ENCODE results near the gene RIIAD1.

The RIIAD1 gene

DNA sequence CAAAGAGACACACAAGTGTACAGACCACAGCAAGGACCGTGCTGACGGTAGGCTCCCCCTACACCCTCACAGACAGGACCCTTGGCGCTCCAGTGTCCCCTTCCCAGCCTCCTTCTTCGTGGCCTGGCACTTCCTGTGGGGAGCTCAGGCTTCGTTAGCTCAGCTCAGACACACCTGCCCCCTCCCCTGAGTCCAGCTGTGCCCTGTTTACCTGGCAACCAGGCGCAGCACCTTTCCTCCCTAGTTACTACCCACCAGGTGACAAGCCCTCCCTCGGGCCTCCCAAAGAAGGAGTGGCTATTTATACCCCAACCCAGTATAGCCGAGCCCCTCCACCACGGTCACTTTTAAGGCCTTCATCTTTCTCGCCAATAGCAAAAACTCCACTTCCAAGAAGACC, 9.4 kb upstream of the RIIAD1 start:
- TF ChIP-seq, protein P1, sequence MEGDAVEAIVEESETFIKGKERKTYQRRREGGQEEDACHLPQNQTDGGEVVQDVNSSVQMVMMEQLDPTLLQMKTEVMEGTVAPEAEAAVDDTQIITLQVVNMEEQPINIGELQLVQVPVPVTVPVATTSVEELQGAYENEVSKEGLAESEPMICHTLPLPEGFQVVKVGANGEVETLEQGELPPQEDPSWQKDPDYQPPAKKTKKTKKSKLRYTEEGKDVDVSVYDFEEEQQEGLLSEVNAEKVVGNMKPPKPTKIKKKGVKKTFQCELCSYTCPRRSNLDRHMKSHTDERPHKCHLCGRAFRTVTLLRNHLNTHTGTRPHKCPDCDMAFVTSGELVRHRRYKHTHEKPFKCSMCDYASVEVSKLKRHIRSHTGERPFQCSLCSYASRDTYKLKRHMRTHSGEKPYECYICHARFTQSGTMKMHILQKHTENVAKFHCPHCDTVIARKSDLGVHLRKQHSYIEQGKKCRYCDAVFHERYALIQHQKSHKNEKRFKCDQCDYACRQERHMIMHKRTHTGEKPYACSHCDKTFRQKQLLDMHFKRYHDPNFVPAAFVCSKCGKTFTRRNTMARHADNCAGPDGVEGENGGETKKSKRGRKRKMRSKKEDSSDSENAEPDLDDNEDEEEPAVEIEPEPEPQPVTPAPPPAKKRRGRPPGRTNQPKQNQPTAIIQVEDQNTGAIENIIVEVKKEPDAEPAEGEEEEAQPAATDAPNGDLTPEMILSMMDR (IDR thresholded peaks at IDR 0.05): no peak
- no peak for DNase-seq
- Mint-ChIP-seq H3K9me3 (no peaks in the 10 kb centered on the region), H3K36me3 (ENCODE audit: low read depth) (no peaks in the 10 kb centered on the region), H3K27ac (no peak overlapping the region), H3K27me3 (ENCODE audit: low read depth, poor library complexity) (peaks cover 27% of the 10 kb centered on the region), H3K4me3 (no peak overlapping the region), H3K4me1 (peaks cover 11% of the 10 kb centered on the region)

DNA sequence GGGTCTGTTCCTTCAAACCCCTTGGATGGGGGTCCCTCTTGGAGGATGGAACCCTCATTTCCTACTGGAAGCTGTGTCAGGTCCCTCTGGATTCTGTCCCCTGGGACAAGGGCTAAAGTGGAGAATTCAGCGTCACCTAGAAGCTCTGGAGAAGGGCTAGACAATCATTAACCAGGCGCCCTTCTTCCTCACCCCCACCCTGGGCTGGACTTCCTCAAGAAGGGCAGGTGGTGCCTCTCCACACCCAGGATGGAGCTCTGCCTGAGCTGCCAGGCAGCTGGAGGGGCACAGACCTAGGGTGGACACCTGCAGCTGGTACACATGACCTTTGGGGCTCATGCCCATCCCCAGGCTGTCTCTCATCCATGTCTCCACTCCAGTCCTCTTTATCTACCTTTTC, 8.3 kb upstream of the RIIAD1 start:
- Mint-ChIP-seq H3K27me3 (ENCODE audit: low read depth, poor library complexity) (peaks cover 38% of the 10 kb centered on the region), H3K4me1 (peaks cover 19% of the 10 kb centered on the region), H3K4me3 (no peak overlapping the region), H3K27ac (no peak overlapping the region), H3K36me3 (ENCODE audit: low read depth) (no peaks in the 10 kb centered on the region), H3K9me3 (no peaks in the 10 kb centered on the region)
- DNase-seq: no peak
- TF ChIP-seq, protein P1 (IDR thresholded peaks at IDR 0.05): no peak

DNA sequence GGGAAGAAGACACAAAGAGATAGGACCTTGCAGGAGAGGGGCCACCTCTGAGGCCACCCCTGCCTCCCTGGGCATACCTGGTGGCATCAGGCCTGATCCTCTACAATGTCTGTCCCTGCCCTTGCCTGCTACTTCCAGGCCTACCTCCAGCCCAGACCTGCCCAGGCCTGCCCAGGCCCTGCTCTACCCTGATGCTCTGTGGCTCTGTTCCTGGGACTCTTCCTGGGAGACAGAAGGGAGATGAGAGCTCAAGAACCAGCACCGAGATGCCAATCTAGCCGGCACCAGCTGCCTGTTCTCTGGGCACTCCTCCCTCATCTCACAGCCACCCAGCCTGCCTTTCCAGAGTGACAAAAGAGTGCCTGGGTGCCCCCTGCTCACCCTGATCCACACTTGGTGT, 7.4 kb upstream of the RIIAD1 start:
- H3K4me1 Mint-ChIP-seq: peaks cover 19% of the 10 kb centered on the region
- TF ChIP-seq, protein P1 (IDR thresholded peaks at IDR 0.05): no peak

DNA sequence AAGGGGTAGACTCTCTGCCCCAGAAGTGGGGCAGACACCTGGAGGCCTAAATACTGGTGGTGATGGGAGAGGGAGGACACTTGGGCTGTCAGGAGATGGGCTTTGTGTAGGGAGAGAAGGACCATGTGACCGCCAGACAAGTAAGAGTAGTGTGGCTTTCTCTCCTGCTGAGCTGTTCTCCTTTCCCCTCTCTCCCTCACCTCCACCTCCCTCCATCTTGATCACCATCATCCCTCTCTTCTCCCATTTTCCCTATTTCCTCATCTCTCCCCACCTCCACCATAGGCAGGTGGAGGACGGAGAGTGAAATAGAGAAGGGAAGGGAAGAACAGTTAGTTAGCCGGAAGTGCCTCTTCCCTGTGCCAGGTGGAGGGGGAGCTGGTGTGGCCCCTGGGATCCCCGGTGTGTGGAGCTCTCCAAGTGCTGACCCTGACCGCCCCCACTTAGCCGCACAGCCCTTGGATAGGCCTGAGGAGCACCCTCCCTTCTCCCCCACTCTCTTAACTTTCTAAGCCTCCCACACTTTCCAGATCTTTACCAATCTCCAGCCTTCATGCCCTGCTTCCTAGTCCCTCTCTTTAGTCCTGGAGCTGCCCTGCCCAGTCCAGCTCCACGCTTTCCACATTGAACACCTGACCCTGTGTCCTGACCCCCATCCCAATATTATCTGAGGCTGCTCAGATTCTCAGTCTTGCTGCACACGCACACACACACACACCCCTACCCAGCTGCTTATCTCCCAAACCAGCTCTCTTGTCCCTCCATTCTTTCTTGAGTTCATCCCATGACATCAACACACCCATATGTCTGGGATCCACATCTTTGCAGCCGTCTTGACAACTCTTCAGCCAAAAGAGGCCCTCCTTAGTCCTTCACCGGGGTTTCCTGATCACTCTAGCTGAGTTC, 6.2 kb upstream of the RIIAD1 start:
- no peak for DNase-seq
- Mint-ChIP-seq H3K27ac (no peak overlapping the region), H3K4me3 (no peak overlapping the region), H3K36me3 (ENCODE audit: low read depth) (no peaks in the 10 kb centered on the region), H3K9me3 (no peaks in the 10 kb centered on the region), H3K4me1 (peaks cover 19% of the 10 kb centered on the region), H3K27me3 (ENCODE audit: low read depth, poor library complexity) (peaks cover 59% of the 10 kb centered on the region)
- TF ChIP-seq, protein P1 (IDR thresholded peaks at IDR 0.05): no peak

More for the DNA sequence above, 7.4 kb upstream of the RIIAD1 start:
- no peaks in the 10 kb centered on the region for H3K9me3 Mint-ChIP-seq
- no peak overlapping the region for H3K27ac Mint-ChIP-seq
- H3K4me3 Mint-ChIP-seq: no peak overlapping the region
- H3K36me3 Mint-ChIP-seq (ENCODE audit: low read depth): no peaks in the 10 kb centered on the region
- peaks cover 47% of the 10 kb centered on the region for H3K27me3 Mint-ChIP-seq (ENCODE audit: low read depth, poor library complexity)
- DNase-seq: no peak

DNA sequence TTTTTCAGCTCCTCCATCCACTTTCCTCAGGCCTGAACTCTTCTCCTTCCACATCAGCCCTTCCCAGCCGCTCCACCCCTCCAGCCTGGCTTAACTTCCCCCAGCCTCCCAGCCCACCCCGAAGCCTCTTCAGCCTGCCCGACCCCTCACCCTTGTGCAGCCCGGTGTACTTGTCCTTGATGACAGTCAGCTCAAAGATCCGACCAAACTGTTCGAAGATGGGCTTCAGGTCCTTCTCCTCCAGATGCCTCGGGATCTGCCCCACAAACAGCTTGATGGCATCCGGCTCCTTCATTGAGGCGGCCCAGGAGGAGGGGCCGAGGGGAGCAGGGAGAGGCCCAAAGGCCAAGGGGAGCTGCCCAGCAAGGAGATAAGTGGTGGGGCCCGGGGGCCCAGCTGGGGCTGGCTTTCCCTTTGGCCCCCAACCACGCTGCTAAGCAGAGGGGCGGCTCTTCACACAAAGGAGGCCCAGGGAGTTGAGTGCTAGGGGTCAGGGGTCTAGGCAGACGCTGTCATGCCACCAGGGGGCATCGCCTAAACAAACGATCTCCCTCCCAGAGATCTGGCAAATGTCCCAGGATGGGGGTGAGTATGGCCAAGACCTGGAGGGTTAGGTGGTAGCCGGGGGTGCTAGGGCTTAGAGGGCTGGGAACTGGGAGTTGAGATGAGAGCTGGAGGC, 5.5 kb upstream of the RIIAD1 start:
- DNase-seq: peak; percentile 39
- Mint-ChIP-seq H3K36me3 (ENCODE audit: low read depth) (no peaks in the 10 kb centered on the region), H3K9me3 (no peaks in the 10 kb centered on the region), H3K4me1 (peaks cover 25% of the 10 kb centered on the region), H3K27me3 (ENCODE audit: low read depth, poor library complexity) (peaks cover 67% of the 10 kb centered on the region), H3K27ac (no peak overlapping the region), H3K4me3 (peak overlapping the region; percentile 71)
- TF ChIP-seq, protein P1 (IDR thresholded peaks at IDR 0.05): peak; percentile 24

All from nephron progenitor cell (in vitro differentiated cells).